Liver (tissue), 9 donors: Measurements from ENCODE around the gene KANSL2. TPM values are rescaled to one million over a fixed set of nuclear protein-coding genes. Genes with fewer than 3 reads are reported as not detected.

ENCODE experiments used
- DNase-seq: peaks from one replicate; pipeline ENCODE4 v3.0.0-alpha.2; 2017; ENCODE audit warnings: low spot score
- H3K27ac ChIP-seq, 2 donors: one replicate each; pipeline ENCODE4 v1.7.0; 2013; ENCODE audit warnings: inconsistent platforms in 2 of 2, low read length in 2 of 2, control low read depth in 1 of 2, low read depth in 1 of 2, mild to moderate bottlenecking in 1 of 2
- H3K27me3 ChIP-seq, 4 donors: one replicate each; pipeline versions ENCODE4 v1.6.1 to v1.7.0; 2013; ENCODE audit warnings: low read length in 3 of 4, inconsistent platforms in 1 of 4, mild to moderate bottlenecking in 1 of 4, moderate library complexity in 1 of 4; ENCODE audit not compliant: control insufficient read depth in 4 of 4, insufficient read depth in 4 of 4
- H3K36me3 ChIP-seq, 4 donors: one replicate each; pipeline versions ENCODE4 v1.6.1 to v1.7.0; 2013; ENCODE audit warnings: low read length in 3 of 4, mild to moderate bottlenecking in 3 of 4, low read depth in 1 of 4, moderate library complexity in 1 of 4; ENCODE audit not compliant: control insufficient read depth in 4 of 4, insufficient read depth in 3 of 4
- H3K4me1 ChIP-seq, 4 donors: one replicate each; pipeline versions ENCODE4 v1.6.1 to v1.7.0; 2013; ENCODE audit warnings: low read length in 3 of 4, mild to moderate bottlenecking in 3 of 4, moderate library complexity in 1 of 4; ENCODE audit not compliant: control insufficient read depth in 4 of 4, insufficient read depth in 4 of 4
- H3K4me3 ChIP-seq, 3 donors: one replicate each; pipeline versions ENCODE4 v1.6.1 to v1.7.0; 2013; ENCODE audit warnings: low read length in 3 of 3, control low read depth in 1 of 3, low read depth in 1 of 3, mild to moderate bottlenecking in 1 of 3
- H3K9ac ChIP-seq, 2 donors: one replicate each; pipeline ENCODE4 v1.7.0; 2013; ENCODE audit warnings: low read length in 2 of 2, mild to moderate bottlenecking in 2 of 2, moderate library complexity in 2 of 2, control low read depth in 1 of 2, low read depth in 1 of 2
- H3K9me3 ChIP-seq, 4 donors: one replicate each; pipeline versions ENCODE4 v1.6.1 to v1.7.0; 2013; ENCODE audit warnings: low read length in 3 of 4; ENCODE audit not compliant: control insufficient read depth in 4 of 4
- ATF3 ChIP-seq: IDR thresholded peaks from 2 replicates; pipeline ENCODE4 v1.6.1; 2016; ENCODE audit warnings: antibody characterized with exemption
- CTCF ChIP-seq: fragments of 150-350 bp; IDR thresholded peaks from 2 replicates; pipeline ENCODE4 v1.5.1; 2017; ENCODE audit warnings: improper control_type of control experiment, low read depth, low read length; ENCODE audit not compliant: missing input control
- EGR1 ChIP-seq, 2 donors: IDR thresholded peaks; 2 replicates each; pipeline ENCODE4 v1.6.1; 2016 to 2018; ENCODE audit warnings: antibody characterized with exemption in 2 of 2, low read depth in 2 of 2
- FOXA1 ChIP-seq: IDR thresholded peaks from 2 replicates; pipeline ENCODE4 v1.6.1; 2016; ENCODE audit warnings: antibody characterized with exemption
- FOXA2 ChIP-seq: IDR thresholded peaks from 2 replicates; pipeline ENCODE4 v1.6.1; 2016; ENCODE audit warnings: antibody characterized with exemption
- GABPA ChIP-seq, 2 donors: IDR thresholded peaks in 1 of 2; conservative IDR thresholded peaks in 1 of 2; 2 replicates each; pipeline ENCODE4 v1.6.1; 2016; ENCODE audit warnings: antibody characterized with exemption in 2 of 2, mild to moderate bottlenecking in 1 of 2, moderate library complexity in 1 of 2
- HNF4A ChIP-seq, 2 donors: conservative IDR thresholded peaks; 2 replicates each; pipeline ENCODE4 v1.6.1; 2016; ENCODE audit warnings: antibody characterized with exemption in 2 of 2, mild to moderate bottlenecking in 2 of 2
- HNF4G ChIP-seq: IDR thresholded peaks from 2 replicates; pipeline ENCODE4 v1.6.1; 2016; ENCODE audit warnings: antibody characterized with exemption
- JUND ChIP-seq, 2 donors: IDR thresholded peaks; 2 replicates each; pipeline ENCODE4 v1.6.1; 2016; ENCODE audit warnings: antibody characterized with exemption in 2 of 2
- MAX ChIP-seq: IDR thresholded peaks from 2 replicates; pipeline ENCODE4 v1.6.1; 2016; ENCODE audit warnings: antibody characterized with exemption
- NR2F2 ChIP-seq: IDR thresholded peaks from 2 replicates; pipeline ENCODE4 v1.6.1; 2016; ENCODE audit warnings: antibody characterized with exemption
- RAD21 ChIP-seq, 2 donors: IDR thresholded peaks; 2 replicates each; pipeline ENCODE4 v1.6.1; 2016; ENCODE audit warnings: antibody characterized with exemption in 2 of 2, mild to moderate bottlenecking in 2 of 2
- REST ChIP-seq: IDR thresholded peaks from 2 replicates; pipeline ENCODE4 v1.6.1; 2016; ENCODE audit warnings: antibody characterized with exemption, mild to moderate bottlenecking
- RXRA ChIP-seq, 2 donors: IDR thresholded peaks; 2 replicates each; pipeline ENCODE4 v1.6.1; 2017 to 2018; ENCODE audit warnings: antibody characterized with exemption in 2 of 2, mild to moderate bottlenecking in 1 of 2
- SP1 ChIP-seq: IDR thresholded peaks from 2 replicates; pipeline ENCODE4 v1.6.1; 2018; ENCODE audit warnings: antibody characterized with exemption, mild to moderate bottlenecking
- TAF1 ChIP-seq: conservative IDR thresholded peaks from 2 replicates; pipeline ENCODE4 v1.6.1; 2016; ENCODE audit warnings: antibody characterized with exemption, mild to moderate bottlenecking
- YY1 ChIP-seq: IDR thresholded peaks from 2 replicates; pipeline ENCODE4 v1.6.1; 2016; ENCODE audit warnings: antibody characterized with exemption, mild to moderate bottlenecking
- ZBTB33 ChIP-seq: IDR thresholded peaks from 2 replicates; pipeline ENCODE4 v1.6.1; 2016; ENCODE audit warnings: antibody characterized with exemption
- WGBS: extraction: QIAGEN DNeasy Blood & Tissue Kit; methylation state at CpG from one replicate; pipeline ENCODE4 v1.1.7; 2013; 5-methylcytosine and 5-hydroxymethylcytosine counted together
- polyA plus RNA-seq, 2 donors: library from polyadenylated mRNA; stranded (reverse) in 1 of 2; unstranded in 1 of 2; fragments of 200-250 nt in 1 of 2; fragments of >200 nt in 1 of 2; fragmentation: Nextera tagmentation in 1 of 2; extraction: Ambion mirVana in 1 of 2; gene quantifications; one replicate each; pipeline versions ENCODE4 v1.2.1 to v1.2.3, GENCODE V29; 2013 to 2015
- total RNA-seq, 2 donors: library from RNA; depleted of rRNA; stranded (reverse); fragments of >200 nt; gene quantifications; one replicate each; pipeline ENCODE4 v1.2.3, GENCODE V29; 2014
- donor health status: healthy.
- donor health status: healthy.
- donor health status: healthy.
- donor health status: healthy.
- donor health status: healthy.

KANSL2 gene
- total and polyA plus RNA-seq, 4 donors: 7.0 to 23.0 (median 14.8) TPM

- Histone ChIP-seq H3K4me3 (no peak overlapping the region), H3K27me3 (no peaks in the 10 kb centered on the region), H3K9me3 (no peaks in the 10 kb centered on the region), H3K4me1 (no peaks in the 10 kb centered on the region), H3K9ac (no peak overlapping the region), H3K27ac (no peak overlapping the region), H3K36me3 (peaks cover 17 to 55% (median 43%) of the 10 kb centered on the region in 4 donors)
- TF ChIP-seq EGR1 (IDR thresholded peaks at IDR 0.05; ENCODE audit: low read depth in 2 of 2) (no peak), NR2F2 (no peak), YY1 (no peak), REST (no peak), FOXA1 (no peak), MAX (no peak), RXRA (IDR thresholded peaks at IDR 0.05) (no peak), JUND (IDR thresholded peaks at IDR 0.05) (no peak), SP1 (no peak), ZBTB33 (no peak), RAD21 (IDR thresholded peaks at IDR 0.05) (no peak), ATF3 (no peak), HNF4A (conservative IDR thresholded peaks at IDR 0.05) (no peak), TAF1 (no peak), HNF4G (no peak)
- no peak for DNase-seq
- 97% methylated on average over 4 of the region's 4 CpGs for WGBS
These were observed 22.2 kb downstream of the KANSL2 start for GRCh38 chr12:48659863-48660262.

- no peak overlapping the region for H3K4me3 ChIP-seq
- no peak overlapping the region for H3K9ac ChIP-seq
- H3K27me3 ChIP-seq: no peaks in the 10 kb centered on the region
- no peak overlapping the region for H3K27ac ChIP-seq
- H3K9me3 ChIP-seq: no peaks in the 10 kb centered on the region
- no peaks in the 10 kb centered on the region for H3K4me1 ChIP-seq
- peaks cover 10 to 57% (median 42%) of the 10 kb centered on the region in 4 donors for H3K36me3 ChIP-seq
- WGBS: 89% methylated on average over 4 of the region's 4 CpGs
- DNase-seq: no peak
- TF ChIP-seq CTCF (no peak), ATF3 (no peak), MAX (no peak), FOXA1 (no peak), TAF1 (no peak), REST (no peak), GABPA (IDR thresholded peaks at IDR 0.05 in 1 of 2, conservative IDR thresholded peaks at IDR 0.05 in 1 of 2) (no peak), EGR1 (IDR thresholded peaks at IDR 0.05; ENCODE audit: low read depth in 2 of 2) (no peak), RAD21 (IDR thresholded peaks at IDR 0.05) (no peak), FOXA2 (no peak), YY1 (no peak), ZBTB33 (no peak), JUND (IDR thresholded peaks at IDR 0.05) (no peak)
These were observed 30.4 kb downstream of the KANSL2 start for GRCh38 chr12:48651681-48652080.
